Hepatocyte (in vitro differentiated cells): Measurements from ENCODE around the gene NMNAT2. TPM values are rescaled to one million over a fixed set of nuclear protein-coding genes. Genes with fewer than 3 reads are reported as not detected.

Source experiments
- DNase-seq: peaks from one replicate; pipeline ENCODE4 v3.0.0-alpha.2; 2016; ENCODE audit warnings: low spot score
- H2AFZ ChIP-seq: fragments of 200-600 bp; sonication (generic); 2 replicates; pipeline ENCODE4 v1.6.0; 2016; ENCODE audit warnings: antibody characterized with exemption, mild to moderate bottlenecking
- H3K27ac ChIP-seq: fragments of 200-600 bp; sonication (generic); 2 replicates; pipeline ENCODE4 v1.5.1; 2016; ENCODE audit warnings: mild to moderate bottlenecking
- H3K27me3 ChIP-seq: fragments of 200-600 bp; sonication (generic); 2 replicates; pipeline ENCODE4 v1.6.1; 2016
- H3K36me3 ChIP-seq: fragments of 200-600 bp; sonication (generic); replicated peaks from 2 replicates; pipeline ENCODE4 v1.5.1; 2016; ENCODE audit warnings: low read depth; ENCODE audit not compliant: insufficient read depth
- H3K4me1 ChIP-seq: fragments of 200-600 bp; sonication (generic); 2 replicates; pipeline ENCODE4 v1.5.1; 2016; ENCODE audit warnings: mild to moderate bottlenecking, moderate library complexity; ENCODE audit not compliant: insufficient read depth
- H3K4me2 ChIP-seq: fragments of 200-600 bp; sonication (generic); 2 replicates; pipeline ENCODE4 v1.6.0; 2016
- H3K4me3 ChIP-seq: fragments of 200-600 bp; sonication (generic); 2 replicates; pipeline ENCODE4 v1.5.1; 2016; ENCODE audit warnings: mild to moderate bottlenecking
- H3K79me2 ChIP-seq: fragments of 200-600 bp; sonication (generic); 2 replicates; pipeline ENCODE4 v1.6.0; 2017; ENCODE audit warnings: mild to moderate bottlenecking
- H3K9me2 ChIP-seq: fragments of 200-600 bp; sonication (generic); replicated peaks from 2 replicates; pipeline ENCODE4 v1.6.0; 2017; ENCODE audit warnings: mild to moderate bottlenecking; ENCODE audit not compliant: insufficient read depth
- H3K9me3 ChIP-seq: fragments of 200-600 bp; sonication (generic); 2 replicates; pipeline ENCODE4 v1.5.1; 2016; ENCODE audit warnings: low read depth, mild to moderate bottlenecking
- H4K20me1 ChIP-seq: fragments of 200-600 bp; sonication (generic); 2 replicates; pipeline ENCODE4 v1.6.0; 2016; ENCODE audit warnings: mild to moderate bottlenecking; ENCODE audit not compliant: insufficient read depth, poor library complexity, severe bottlenecking
- CTCF ChIP-seq: fragments of 200-600 bp; sonication (generic); IDR thresholded peaks from 2 replicates; pipeline ENCODE4 v1.5.1; 2016; ENCODE audit warnings: antibody characterized with exemption, mild to moderate bottlenecking; ENCODE audit not compliant: poor library complexity
- EZH2 ChIP-seq: fragments of 200-600 bp; sonication (generic); IDR thresholded peaks from 2 replicates; pipeline ENCODE4 v1.6.1; 2016; ENCODE audit warnings: antibody characterized with exemption, mild to moderate bottlenecking, borderline replicate concordance
- EZH2phosphoT487 ChIP-seq: fragments of 200-600 bp; sonication (generic); IDR thresholded peaks from one replicate; pipeline ENCODE4 v1.6.1; 2018; ENCODE audit warnings: antibody characterized with exemption, mild to moderate bottlenecking, low read depth, moderate library complexity; ENCODE audit not compliant: unreplicated experiment, severe bottlenecking
- WGBS: methylation state at CpG from one replicate; pipeline ENCODE4 v1.1.6; 2016; ENCODE audit warnings: low lambda C conversion rate; ENCODE audit errors: missing lambda C conversion rate; 5-methylcytosine and 5-hydroxymethylcytosine counted together
- polyA plus RNA-seq: library from polyadenylated mRNA; unstranded; fragments of >200 nt; fragmentation: Nextera tagmentation; extraction: Ambion mirVana; gene quantifications from 2 replicates; pipeline ENCODE4 v1.2.1, GENCODE V29; 2016
- total RNA-seq: library from RNA; depleted of rRNA; stranded (reverse); fragments of >200 nt; gene quantifications from 2 replicates; pipeline ENCODE4 v1.2.3, GENCODE V29; 2014

NMNAT2 gene
- total and polyA plus RNA-seq, 2 experiments from 2014 or later = 0.66 to 1.00 TPM

- WGBS = 92% methylated on average over 4 of the region's 4 CpGs
- Histone ChIP-seq H3K27me3 (peaks cover 2% of the 10 kb centered on the region), H3K9me3 (no peaks in the 10 kb centered on the region), H3K36me3 (no peaks in the 10 kb centered on the region), H3K4me1 (no peaks in the 10 kb centered on the region), H3K27ac (no peak overlapping the region), H3K79me2 (no peaks in the 10 kb centered on the region), H4K20me1 (no peaks in the 10 kb centered on the region), H3K9me2 (no peaks in the 10 kb centered on the region), H2AFZ (no peak overlapping the region), H3K4me2 (no peak overlapping the region), H3K4me3 (no peak overlapping the region)
- DNase-seq = no peak
- TF ChIP-seq EZH2 (no peak), CTCF (no peak), EZH2phosphoT487 (no peak)
Observed at GRCh38 chr1:183365093-183365492, 53.1 kb downstream of the NMNAT2 start.

- TF ChIP-seq CTCF (no peak), EZH2 (no peak), EZH2phosphoT487 (no peak)
- DNase-seq = no peak
- WGBS = 94% methylated on average over 3 of the region's 3 CpGs
- H2AFZ ChIP-seq = no peak overlapping the region
- no peaks in the 10 kb centered on the region for H4K20me1 ChIP-seq
- H3K9me3 ChIP-seq = no peaks in the 10 kb centered on the region
- H3K4me3 ChIP-seq = no peak overlapping the region
- H3K36me3 ChIP-seq = no peaks in the 10 kb centered on the region
- H3K9me2 ChIP-seq = no peaks in the 10 kb centered on the region
- H3K4me1 ChIP-seq = no peaks in the 10 kb centered on the region
- no peaks in the 10 kb centered on the region for H3K79me2 ChIP-seq
- peaks cover 2% of the 10 kb centered on the region for H3K27me3 ChIP-seq
- no peak overlapping the region for H3K27ac ChIP-seq
- H3K4me2 ChIP-seq = no peak overlapping the region
Observed at GRCh38 chr1:183363972-183364371, 54.2 kb downstream of the NMNAT2 start.

DNA sequence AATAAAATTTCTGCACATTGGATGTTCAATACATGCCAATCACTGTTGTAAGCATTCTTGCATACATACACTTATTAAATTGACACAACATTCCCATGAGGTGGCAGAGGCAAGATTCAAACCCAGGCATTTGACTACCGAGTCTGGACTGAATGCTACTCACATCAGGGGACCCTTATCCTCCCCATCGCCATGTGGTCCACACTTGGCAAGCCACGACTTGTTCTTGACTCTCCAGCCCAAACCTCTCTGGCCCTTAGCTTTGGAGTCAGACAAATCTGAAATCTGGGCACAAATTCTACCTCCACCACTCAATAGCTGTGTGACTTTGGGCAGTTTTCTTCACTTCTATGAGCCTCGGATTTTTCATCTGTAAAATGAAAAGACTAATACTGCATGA lies 57.1 kb downstream of the NMNAT2 start:
- WGBS = 78% methylated on average over 4 of the region's 4 CpGs
- H3K27me3 ChIP-seq = peaks cover 2% of the 10 kb centered on the region
- H3K4me2 ChIP-seq = no peak overlapping the region
- no peaks in the 10 kb centered on the region for H3K36me3 ChIP-seq
- TF ChIP-seq CTCF (no peak), EZH2 (no peak), EZH2phosphoT487 (no peak)
- no peaks in the 10 kb centered on the region for H4K20me1 ChIP-seq
- no peak overlapping the region for H3K27ac ChIP-seq
- no peak overlapping the region for H2AFZ ChIP-seq
- H3K9me3 ChIP-seq = no peaks in the 10 kb centered on the region
- H3K9me2 ChIP-seq = no peaks in the 10 kb centered on the region
- no peaks in the 10 kb centered on the region for H3K4me1 ChIP-seq
- DNase-seq = no peak
- no peak overlapping the region for H3K4me3 ChIP-seq
- no peaks in the 10 kb centered on the region for H3K79me2 ChIP-seq

DNA sequence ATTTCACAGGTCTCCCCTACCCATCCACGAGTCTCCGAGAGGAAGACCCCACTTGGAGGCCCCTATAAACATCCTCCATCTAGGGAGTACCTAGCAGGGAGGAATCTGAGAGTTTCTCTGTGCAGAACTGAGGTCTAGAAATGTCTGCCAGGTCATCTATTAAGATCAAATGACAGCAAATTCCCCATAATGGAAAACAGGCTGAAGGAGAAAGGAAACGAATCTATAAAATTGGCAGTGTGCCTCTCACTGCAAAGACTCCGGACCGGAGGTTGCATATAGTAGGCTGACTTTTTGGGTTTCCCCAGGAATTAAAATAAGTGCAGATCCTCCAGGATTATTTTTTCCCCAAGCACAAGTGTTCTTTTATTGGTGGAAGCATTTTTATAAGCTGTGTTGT lies 57.7 kb downstream of the NMNAT2 start:
- no peak for TF ChIP-seq EZH2phosphoT487
- no peak for TF ChIP-seq EZH2
- TF ChIP-seq CTCF = no peak
- Histone ChIP-seq H3K9me2 (no peaks in the 10 kb centered on the region), H2AFZ (no peak overlapping the region), H3K4me3 (no peak overlapping the region), H3K27ac (no peak overlapping the region), H3K79me2 (no peaks in the 10 kb centered on the region), H3K4me2 (no peak overlapping the region), H4K20me1 (no peaks in the 10 kb centered on the region), H3K27me3 (peaks cover 2% of the 10 kb centered on the region), H3K36me3 (no peaks in the 10 kb centered on the region), H3K9me3 (no peaks in the 10 kb centered on the region), H3K4me1 (no peaks in the 10 kb centered on the region)
- no peak for DNase-seq
- WGBS = 61% methylated on average over 5 of the region's 5 CpGs
